H9 (cell line): ENCODE measurements around the gene P3H2. TPM values are rescaled to one million over a fixed set of nuclear protein-coding genes. Genes with fewer than 3 reads are reported as not detected.

Experiments
- DNase-seq: peaks from one replicate; pipeline ENCODE4 v3.0.0-alpha.2; 2017
- H2AFZ ChIP-seq: one replicate; pipeline ENCODE4 v1.6.1; 2013; ENCODE audit warnings: mild to moderate bottlenecking, low read length, control low read depth, moderate library complexity
- H2AK5ac ChIP-seq: 2 replicates; pipeline ENCODE4 v1.6.1; 2013; ENCODE audit warnings: low read length, control low read depth, mixed read lengths; ENCODE audit not compliant: insufficient read length
- H2BK120ac ChIP-seq: one replicate; pipeline ENCODE4 v1.6.1; 2013; ENCODE audit warnings: low read depth, mild to moderate bottlenecking, low read length, control low read depth, inconsistent platforms; ENCODE audit not compliant: poor library complexity, severe bottlenecking
- H2BK12ac ChIP-seq: 2 replicates; pipeline ENCODE4 v1.6.1; 2013; ENCODE audit warnings: low read length, control low read depth, mixed read lengths, low read depth; ENCODE audit not compliant: insufficient read length
- H2BK15ac ChIP-seq: 2 replicates; pipeline ENCODE4 v1.6.1; 2013; ENCODE audit warnings: low read depth, low read length, control low read depth
- H2BK20ac ChIP-seq: one replicate; pipeline ENCODE4 v1.6.1; 2013; ENCODE audit warnings: low read depth, mild to moderate bottlenecking, low read length, control low read depth, inconsistent platforms; ENCODE audit not compliant: poor library complexity, severe bottlenecking
- H2BK5ac ChIP-seq: 2 replicates; pipeline ENCODE4 v1.6.1; 2013; ENCODE audit warnings: low read length, control low read depth, mixed read lengths; ENCODE audit not compliant: insufficient read length
- H3K14ac ChIP-seq: 2 replicates; pipeline ENCODE4 v1.6.1; 2013; ENCODE audit warnings: low read length, control low read depth; ENCODE audit not compliant: insufficient read depth
- H3K18ac ChIP-seq: 2 replicates; pipeline ENCODE4 v1.6.1; 2013; ENCODE audit warnings: low read depth, mild to moderate bottlenecking, mixed read lengths, low read length, control low read depth; ENCODE audit not compliant: insufficient read length
- H3K23ac ChIP-seq: 2 replicates; pipeline ENCODE4 v1.6.1; 2013; ENCODE audit warnings: low read length, control low read depth, mixed read lengths, low read depth; ENCODE audit not compliant: insufficient read length
- H3K23me2 ChIP-seq: 2 replicates; pipeline ENCODE4 v1.6.1; 2013; ENCODE audit warnings: low read depth, mild to moderate bottlenecking, mixed read lengths, low read length, control low read depth; ENCODE audit not compliant: insufficient read length, poor library complexity, severe bottlenecking
- H3K27ac ChIP-seq: 2 replicates; pipeline ENCODE4 v1.5.1; 2013; ENCODE audit warnings: low read length, control low read depth, mixed read lengths, low read depth; ENCODE audit not compliant: insufficient read length
- H3K27me3 ChIP-seq: 2 replicates; pipeline ENCODE4 v1.6.1; 2013; ENCODE audit warnings: low read length, control low read depth, inconsistent platforms; ENCODE audit not compliant: insufficient read depth
- H3K4ac ChIP-seq: 2 replicates; pipeline ENCODE4 v1.6.1; 2013; ENCODE audit warnings: low read depth, mild to moderate bottlenecking, control low read depth, inconsistent platforms, low read length, moderate library complexity
- H3K4me1 ChIP-seq: 2 replicates; pipeline ENCODE4 v1.6.1; 2013; ENCODE audit warnings: low read length, control low read depth, inconsistent platforms; ENCODE audit not compliant: insufficient read depth
- H3K4me2 ChIP-seq: 2 replicates; pipeline ENCODE4 v1.6.1; 2013; ENCODE audit warnings: low read length, control low read depth, mixed read lengths; ENCODE audit not compliant: insufficient read length, insufficient read depth
- H3K56ac ChIP-seq: 2 replicates; pipeline ENCODE4 v1.6.1; 2013; ENCODE audit warnings: low read depth, mild to moderate bottlenecking, mixed read lengths, low read length, control low read depth; ENCODE audit not compliant: insufficient read length
- H3K79me1 ChIP-seq: 2 replicates; pipeline ENCODE4 v1.6.1; 2013; ENCODE audit warnings: low read depth, mild to moderate bottlenecking, moderate library complexity, low read length, control low read depth, inconsistent platforms; ENCODE audit not compliant: insufficient read depth, poor library complexity, severe bottlenecking
- H3K79me2 ChIP-seq: 2 replicates; pipeline ENCODE4 v1.6.1; 2013; ENCODE audit warnings: low read length, control low read depth, inconsistent platforms; ENCODE audit not compliant: insufficient read depth
- H3K9ac ChIP-seq: 2 replicates; pipeline ENCODE4 v1.6.1; 2013; ENCODE audit warnings: low read length, control low read depth, mixed read lengths; ENCODE audit not compliant: insufficient read length; ENCODE audit errors: extremely low read depth
- H3K9me3 ChIP-seq: one replicate; pipeline ENCODE4 v1.6.1; 2013; ENCODE audit warnings: low read depth, low read length, inconsistent platforms; ENCODE audit not compliant: control insufficient read depth
- H3T11ph ChIP-seq: one replicate; pipeline ENCODE4 v1.6.1; 2013; ENCODE audit warnings: mild to moderate bottlenecking, low read length, control low read depth, inconsistent platforms
- H4K20me1 ChIP-seq: one replicate; pipeline ENCODE4 v1.6.1; 2013; ENCODE audit not compliant: control insufficient read depth, insufficient read length, insufficient read depth
- H4K5ac ChIP-seq: 2 replicates; pipeline ENCODE4 v1.6.1; 2013; ENCODE audit warnings: low read depth, mild to moderate bottlenecking, mixed read lengths, low read length, control low read depth; ENCODE audit not compliant: insufficient read length
- H4K8ac ChIP-seq: replicated peaks from 2 replicates; pipeline ENCODE4 v1.6.1; 2013; ENCODE audit warnings: low read length, control low read depth, mixed read lengths, low read depth; ENCODE audit not compliant: insufficient read length
- H4K91ac ChIP-seq: 2 replicates; pipeline ENCODE4 v1.6.1; 2013; ENCODE audit warnings: low read depth, mild to moderate bottlenecking, moderate library complexity, mixed read lengths, low read length, control low read depth; ENCODE audit not compliant: insufficient read length
- H3K27ac Mint-ChIP-seq, 3 experiments: 2 replicates in 2 of 3; 3 replicates in 1 of 3; pipeline ENCODE4 v1.8.0; 2020 to 2021; ENCODE audit warnings: mixed read lengths in 3 of 3, mild to moderate bottlenecking in 1 of 3, moderate library complexity in 1 of 3
- H3K27me3 Mint-ChIP-seq: 2 replicates; pipeline ENCODE4 v1.8.0; 2021; ENCODE audit warnings: low read depth, mild to moderate bottlenecking, moderate library complexity, mixed read lengths
- H3K36me3 Mint-ChIP-seq, 3 experiments: 2 replicates in 2 of 3; 3 replicates in 1 of 3; pipeline ENCODE4 v1.8.0; 2020 to 2021; ENCODE audit warnings: low read depth in 3 of 3, mixed read lengths in 3 of 3; ENCODE audit not compliant: insufficient read depth in 1 of 3
- H3K4me1 Mint-ChIP-seq, 2 experiments: 2 replicates each; pipeline ENCODE4 v1.8.0; 2020; ENCODE audit warnings: mixed read lengths in 2 of 2
- H3K4me3 Mint-ChIP-seq, 2 experiments: 2 replicates in 1 of 2; 3 replicates in 1 of 2; pipeline ENCODE4 v1.8.0; 2020 to 2021; ENCODE audit warnings: mild to moderate bottlenecking in 2 of 2, mixed read lengths in 2 of 2, moderate library complexity in 1 of 2
- H3K9me3 Mint-ChIP-seq, 2 experiments: 2 replicates in 1 of 2; 3 replicates in 1 of 2; pipeline ENCODE4 v1.8.0; 2020; ENCODE audit warnings: mild to moderate bottlenecking in 2 of 2, mixed read lengths in 2 of 2, moderate library complexity in 1 of 2
- WGBS: extraction: QIAGEN DNeasy Blood & Tissue Kit; methylation state at CpG from one replicate; pipeline ENCODE4 v1.1.7; 2013; ENCODE audit warnings: missing lambda C conversion rate, low lambda C conversion rate, mixed read lengths; ENCODE audit not compliant: insufficient read length; ENCODE audit errors: extremely low coverage; 5-methylcytosine and 5-hydroxymethylcytosine counted together
- total RNA-seq: library from RNA; stranded (reverse); gene quantifications from 2 replicates; pipeline ENCODE4 v1.2.1, GENCODE V29; 2021
- TF ChIP-seq, protein P1 (sequence below): fragments of 200-600 bp; sonication (generic); conservative IDR thresholded peaks from 3 replicates; pipeline ENCODE4 v1.8.0; 2021; ENCODE audit warnings: antibody characterized with exemption, mild to moderate bottlenecking

Gene P3H2
- total RNA-seq, 1 experiment from 2014 or later, result 41.5 TPM

DNA sequence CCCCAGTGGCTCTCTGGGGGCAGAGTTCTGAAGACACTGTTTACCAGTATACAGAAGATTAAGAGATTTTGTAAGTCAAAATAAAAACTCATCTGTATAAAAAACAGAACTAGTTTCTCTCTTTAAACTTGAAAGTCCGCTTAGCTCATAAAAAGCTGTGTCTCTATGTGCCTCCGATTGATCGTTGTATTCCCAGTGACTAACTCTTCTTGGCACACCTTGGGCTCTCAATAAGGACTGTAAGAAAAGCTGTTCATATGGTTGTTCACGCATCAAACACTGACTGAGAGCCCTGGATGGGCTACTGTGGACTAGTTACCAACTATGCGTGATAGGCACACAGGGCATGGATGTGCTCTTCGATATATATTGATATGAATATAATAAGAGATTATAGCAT, 107.9 kb downstream of the P3H2 start:
- WGBS, result no CpG with 5 or more reads among the region's 6 CpGs
- no peak overlapping the region for H3K14ac ChIP-seq

More for the DNA sequence above, 107.9 kb downstream of the P3H2 start:
- Mint-ChIP-seq H3K36me3 (peaks cover 0 to 8% (median 2%) of the 10 kb centered on the region in 3 experiments; a peak in 4 of 7 replicates), H3K9me3 (no peaks in the 10 kb centered on the region), H3K4me1 (peaks cover 66 to 73% of the 10 kb centered on the region in 2 experiments), H3K27ac (peak overlapping the region; percentile 56 to 89 (median 85)), H3K27me3 (no peaks in the 10 kb centered on the region), H3K4me3 (no peak overlapping the region)
- Histone ChIP-seq H4K5ac (no peak overlapping the region), H2BK20ac (no peak overlapping the region), H2AK5ac (no peak overlapping the region), H3K56ac (no peak overlapping the region), H2BK5ac (no peak overlapping the region), H3K79me2 (no peaks in the 10 kb centered on the region), H3T11ph (no peak overlapping the region), H2BK15ac (no peak overlapping the region), H3K27me3 (no peaks in the 10 kb centered on the region), H4K8ac (no peak overlapping the region), H3K23ac (no peak overlapping the region), H2BK120ac (no peak overlapping the region), H4K91ac (no peak overlapping the region), H3K9me3 (no peaks in the 10 kb centered on the region), H2BK12ac (no peak overlapping the region), H3K4ac (no peak overlapping the region), H3K23me2 (no peaks in the 10 kb centered on the region), H3K4me1 (peaks cover 11% of the 10 kb centered on the region), H3K9ac (no peak overlapping the region), H3K79me1 (no peaks in the 10 kb centered on the region), H4K20me1 (no peaks in the 10 kb centered on the region), H3K18ac (no peak overlapping the region), H3K27ac (peak overlapping the region; percentile 39), H2AFZ (no peak overlapping the region), H3K4me2 (peak overlapping the region; percentile 24)
- no peak for DNase-seq
- TF ChIP-seq, protein P1, sequence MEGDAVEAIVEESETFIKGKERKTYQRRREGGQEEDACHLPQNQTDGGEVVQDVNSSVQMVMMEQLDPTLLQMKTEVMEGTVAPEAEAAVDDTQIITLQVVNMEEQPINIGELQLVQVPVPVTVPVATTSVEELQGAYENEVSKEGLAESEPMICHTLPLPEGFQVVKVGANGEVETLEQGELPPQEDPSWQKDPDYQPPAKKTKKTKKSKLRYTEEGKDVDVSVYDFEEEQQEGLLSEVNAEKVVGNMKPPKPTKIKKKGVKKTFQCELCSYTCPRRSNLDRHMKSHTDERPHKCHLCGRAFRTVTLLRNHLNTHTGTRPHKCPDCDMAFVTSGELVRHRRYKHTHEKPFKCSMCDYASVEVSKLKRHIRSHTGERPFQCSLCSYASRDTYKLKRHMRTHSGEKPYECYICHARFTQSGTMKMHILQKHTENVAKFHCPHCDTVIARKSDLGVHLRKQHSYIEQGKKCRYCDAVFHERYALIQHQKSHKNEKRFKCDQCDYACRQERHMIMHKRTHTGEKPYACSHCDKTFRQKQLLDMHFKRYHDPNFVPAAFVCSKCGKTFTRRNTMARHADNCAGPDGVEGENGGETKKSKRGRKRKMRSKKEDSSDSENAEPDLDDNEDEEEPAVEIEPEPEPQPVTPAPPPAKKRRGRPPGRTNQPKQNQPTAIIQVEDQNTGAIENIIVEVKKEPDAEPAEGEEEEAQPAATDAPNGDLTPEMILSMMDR, result no peak
